ENCODE measurements around the gene CYBC1.
"Not testable (repeated sequence)": the region's sequence is repeated elsewhere in the genome, so short reads cannot be mapped to it uniquely, and the experiment has no call there.

Gene CYBC1

DNA sequence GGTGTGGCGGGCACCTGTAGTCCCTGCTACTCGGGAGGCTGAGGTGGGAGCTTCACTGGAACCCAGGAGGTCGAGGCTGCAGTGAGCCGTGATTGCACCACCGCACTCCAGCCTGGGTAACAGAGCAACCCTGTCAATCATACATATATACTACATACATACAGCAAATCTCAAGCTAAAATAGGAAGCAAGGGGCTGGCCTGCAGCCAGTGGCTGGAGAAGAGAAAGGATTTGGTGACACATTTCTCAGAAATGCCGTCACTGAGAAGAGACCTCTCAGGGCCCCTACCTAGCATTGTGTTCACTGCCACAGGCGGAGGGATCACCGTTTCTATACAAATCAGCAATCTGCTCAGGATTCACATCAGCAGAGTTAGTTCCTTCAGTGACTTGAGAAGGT, 24.9 kb upstream of the CYBC1 start:
- no peaks in the 10 kb centered on the region for H3K9me3 ChIP-seq (ENCODE audit: control insufficient read depth in 2 of 2, low read length in 2 of 2)
- H3K4me3 ChIP-seq (ENCODE audit: low read length in 2 of 2) = no peak overlapping the region
- no peaks in the 10 kb centered on the region for H3K4me1 ChIP-seq (ENCODE audit: control insufficient read depth, insufficient read depth, low read length)
- no peak overlapping the region for H3K27ac ChIP-seq (ENCODE audit: low read length)
- no peaks in the 10 kb centered on the region for H3K27me3 ChIP-seq (ENCODE audit: control insufficient read depth in 1 of 2, insufficient read depth in 2 of 2, low read length in 2 of 2)
- H3K36me3 ChIP-seq (ENCODE audit: control insufficient read depth in 2 of 2, insufficient read depth in 2 of 2, low read length in 2 of 2) = peaks cover 32 to 37% of the 10 kb centered on the region in 2 donors
- no peak overlapping the region for H3K9ac ChIP-seq (ENCODE audit: low read length in 2 of 2)

DNA sequence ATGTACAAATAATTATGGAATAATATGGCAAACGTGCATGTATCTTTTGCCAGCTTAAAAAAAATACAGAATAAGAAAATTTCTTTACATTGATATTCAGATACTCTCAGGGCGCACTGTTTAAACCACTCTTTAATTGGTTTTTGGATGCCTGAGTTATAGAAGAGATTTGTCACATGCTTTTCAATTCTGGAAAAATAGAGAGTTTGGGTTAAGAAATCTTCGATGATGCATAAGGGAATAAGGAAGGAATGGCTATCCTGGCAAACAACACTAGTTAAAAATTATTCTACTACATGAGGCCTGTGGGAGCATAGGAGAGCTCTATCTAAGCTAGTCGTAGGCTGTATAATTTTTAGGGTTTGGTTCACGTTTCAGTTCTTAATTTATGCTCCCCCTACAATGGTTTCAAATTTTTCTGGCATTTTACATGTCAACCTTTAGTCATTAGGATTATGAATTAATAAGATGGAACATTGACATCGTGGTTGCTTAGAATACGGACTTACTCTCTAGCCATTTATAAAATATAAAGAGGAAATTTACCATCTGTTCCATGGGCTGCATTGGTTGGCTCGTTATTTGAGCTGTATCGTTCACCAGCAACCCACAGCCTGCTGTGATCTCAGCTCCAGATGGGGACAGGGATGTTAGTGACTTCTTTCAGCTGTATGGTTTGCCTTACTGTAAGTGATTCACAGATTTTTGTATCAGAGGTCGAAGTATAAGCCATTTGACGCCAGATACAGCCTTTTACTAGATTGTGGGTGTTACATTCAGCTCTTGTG, 23.9 kb upstream of the CYBC1 start:
- H3K27me3 ChIP-seq (ENCODE audit: control insufficient read depth in 1 of 2, insufficient read depth in 2 of 2, low read length in 2 of 2) = no peaks in the 10 kb centered on the region
- H3K9me3 ChIP-seq (ENCODE audit: control insufficient read depth in 2 of 2, low read length in 2 of 2) = no peaks in the 10 kb centered on the region
- H3K9ac ChIP-seq (ENCODE audit: low read length in 2 of 2) = no peak overlapping the region
- H3K36me3 ChIP-seq (ENCODE audit: control insufficient read depth in 2 of 2, insufficient read depth in 2 of 2, low read length in 2 of 2) = peaks cover 28 to 30% of the 10 kb centered on the region in 2 donors
- H3K4me1 ChIP-seq (ENCODE audit: control insufficient read depth, insufficient read depth, low read length) = no peaks in the 10 kb centered on the region
- no peak overlapping the region for H3K27ac ChIP-seq (ENCODE audit: low read length)
- no peak overlapping the region for H3K4me3 ChIP-seq (ENCODE audit: low read length in 2 of 2)

DNA sequence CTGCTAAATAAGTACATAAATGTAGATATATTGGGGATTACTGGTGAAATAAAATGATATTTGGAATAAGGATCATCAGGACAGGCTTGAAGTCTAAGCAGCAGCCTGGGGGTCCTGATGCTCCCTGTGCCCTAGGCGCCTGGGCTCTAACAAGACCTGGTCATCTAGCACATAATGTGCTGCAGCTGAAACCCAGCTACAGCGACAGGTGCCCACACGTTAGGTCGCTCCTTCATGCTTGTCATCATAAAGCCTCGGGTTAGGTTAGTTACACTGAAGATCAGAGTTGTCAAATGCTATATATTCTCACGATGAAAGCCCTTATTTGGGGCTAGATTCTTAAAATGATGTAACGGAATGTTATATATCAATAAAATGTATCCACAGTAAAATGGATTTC, 19.5 kb upstream of the CYBC1 start:
- peaks cover 30 to 33% of the 10 kb centered on the region in 2 donors for H3K36me3 ChIP-seq (ENCODE audit: control insufficient read depth in 2 of 2, insufficient read depth in 2 of 2, low read length in 2 of 2)

DNA sequence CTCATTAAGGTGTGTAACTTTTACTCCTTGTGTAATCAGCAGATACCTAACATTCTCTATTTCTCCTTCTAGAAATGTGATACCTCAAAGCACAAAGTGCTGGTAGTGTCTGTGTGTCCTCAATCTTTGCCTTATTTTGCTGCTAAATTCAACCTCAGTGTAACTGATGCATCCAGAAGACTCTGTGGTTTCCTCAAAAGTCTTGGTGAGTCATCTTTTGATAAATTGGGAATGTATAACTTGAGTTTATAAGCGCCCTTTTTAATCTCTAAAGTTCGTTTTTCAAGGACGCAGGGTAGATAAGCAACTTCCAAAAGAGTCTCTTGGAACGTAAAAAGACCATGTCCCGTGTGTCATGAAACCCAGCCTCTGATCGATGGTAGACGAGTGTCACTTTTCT, 18.1 kb upstream of the CYBC1 start:
- peaks cover 33 to 36% of the 10 kb centered on the region in 2 donors for H3K36me3 ChIP-seq (ENCODE audit: control insufficient read depth in 2 of 2, insufficient read depth in 2 of 2, low read length in 2 of 2)
- H3K9me3 ChIP-seq (ENCODE audit: control insufficient read depth in 2 of 2, low read length in 2 of 2) = no peaks in the 10 kb centered on the region
- H3K4me1 ChIP-seq (ENCODE audit: control insufficient read depth, insufficient read depth, low read length) = no peaks in the 10 kb centered on the region
- H3K27ac ChIP-seq (ENCODE audit: low read length) = no peak overlapping the region
- no peak overlapping the region for H3K4me3 ChIP-seq (ENCODE audit: low read length in 2 of 2)
- H3K27me3 ChIP-seq (ENCODE audit: control insufficient read depth in 1 of 2, insufficient read depth in 2 of 2, low read length in 2 of 2) = no peaks in the 10 kb centered on the region
- H3K9ac ChIP-seq (ENCODE audit: low read length in 2 of 2) = no peak overlapping the region

More for the DNA sequence above, 19.5 kb upstream of the CYBC1 start:
- Histone ChIP-seq H3K4me3 (ENCODE audit: low read length in 2 of 2) (no peak overlapping the region), H3K27ac (ENCODE audit: low read length) (no peak overlapping the region), H3K9me3 (ENCODE audit: control insufficient read depth in 2 of 2, low read length in 2 of 2) (no peaks in the 10 kb centered on the region), H3K4me1 (ENCODE audit: control insufficient read depth, insufficient read depth, low read length) (no peaks in the 10 kb centered on the region), H3K9ac (ENCODE audit: low read length in 2 of 2) (no peak overlapping the region), H3K27me3 (ENCODE audit: control insufficient read depth in 1 of 2, insufficient read depth in 2 of 2, low read length in 2 of 2) (no peaks in the 10 kb centered on the region)

- Histone ChIP-seq H3K4me1 (ENCODE audit: control insufficient read depth, insufficient read depth, low read length) (peaks cover 2% of the 10 kb centered on the region), H3K9ac (ENCODE audit: low read length in 2 of 2) (no peak overlapping the region), H3K27ac (ENCODE audit: low read length) (no peak overlapping the region), H3K36me3 (ENCODE audit: control insufficient read depth in 2 of 2, insufficient read depth in 2 of 2, low read length in 2 of 2) (peaks cover 42 to 49% of the 10 kb centered on the region in 2 donors), H3K4me3 (ENCODE audit: low read length in 2 of 2) (no peak overlapping the region), H3K27me3 (ENCODE audit: control insufficient read depth in 1 of 2, insufficient read depth in 2 of 2, low read length in 2 of 2) (no peaks in the 10 kb centered on the region), H3K9me3 (ENCODE audit: control insufficient read depth in 2 of 2, low read length in 2 of 2) (no peaks in the 10 kb centered on the region)
These were observed 14.6 kb upstream of the CYBC1 start for GRCh38 chr17:82465023-82465603.

GRCh38 chr17:82464567-82464929, 14.0 kb upstream of the CYBC1 start:
- H3K36me3 ChIP-seq (ENCODE audit: control insufficient read depth in 2 of 2, insufficient read depth in 2 of 2, low read length in 2 of 2) = peaks cover 42 to 49% of the 10 kb centered on the region in 2 donors

GRCh38 chr17:82463925-82464566, 13.5 kb upstream of the CYBC1 start:
- no peak overlapping the region for H3K4me3 ChIP-seq (ENCODE audit: low read length in 2 of 2)
- H3K27ac ChIP-seq (ENCODE audit: low read length) = no peak overlapping the region
- H3K36me3 ChIP-seq (ENCODE audit: control insufficient read depth in 2 of 2, insufficient read depth in 2 of 2, low read length in 2 of 2) = peaks cover 38 to 45% of the 10 kb centered on the region in 2 donors
- no peaks in the 10 kb centered on the region for H3K9me3 ChIP-seq (ENCODE audit: control insufficient read depth in 2 of 2, low read length in 2 of 2)
- H3K4me1 ChIP-seq (ENCODE audit: control insufficient read depth, insufficient read depth, low read length) = peaks cover 7% of the 10 kb centered on the region
- H3K27me3 ChIP-seq (ENCODE audit: control insufficient read depth in 1 of 2, insufficient read depth in 2 of 2, low read length in 2 of 2) = no peaks in the 10 kb centered on the region
- no peak overlapping the region for H3K9ac ChIP-seq (ENCODE audit: low read length in 2 of 2)

More at GRCh38 chr17:82464567-82464929, 14.0 kb upstream of the CYBC1 start:
- H3K27ac ChIP-seq (ENCODE audit: low read length) = no peak overlapping the region
- no peak overlapping the region for H3K9ac ChIP-seq (ENCODE audit: low read length in 2 of 2)
- H3K4me3 ChIP-seq (ENCODE audit: low read length in 2 of 2) = no peak overlapping the region
- no peaks in the 10 kb centered on the region for H3K9me3 ChIP-seq (ENCODE audit: control insufficient read depth in 2 of 2, low read length in 2 of 2)
- no peaks in the 10 kb centered on the region for H3K27me3 ChIP-seq (ENCODE audit: control insufficient read depth in 1 of 2, insufficient read depth in 2 of 2, low read length in 2 of 2)
- peaks cover 2% of the 10 kb centered on the region for H3K4me1 ChIP-seq (ENCODE audit: control insufficient read depth, insufficient read depth, low read length)

GRCh38 chr17:82463391-82463790, 12.8 kb upstream of the CYBC1 start:
- H3K9me3 ChIP-seq (ENCODE audit: control insufficient read depth in 2 of 2, low read length in 2 of 2) = no peaks in the 10 kb centered on the region
- H3K27me3 ChIP-seq (ENCODE audit: control insufficient read depth in 1 of 2, insufficient read depth in 2 of 2, low read length in 2 of 2) = no peaks in the 10 kb centered on the region
- H3K4me3 ChIP-seq (ENCODE audit: low read length in 2 of 2) = no peak overlapping the region
- no peak overlapping the region for H3K9ac ChIP-seq (ENCODE audit: low read length in 2 of 2)
- peaks cover 37 to 39% of the 10 kb centered on the region in 2 donors for H3K36me3 ChIP-seq (ENCODE audit: control insufficient read depth in 2 of 2, insufficient read depth in 2 of 2, low read length in 2 of 2)
- H3K4me1 ChIP-seq (ENCODE audit: control insufficient read depth, insufficient read depth, low read length) = peaks cover 9% of the 10 kb centered on the region
- no peak overlapping the region for H3K27ac ChIP-seq (ENCODE audit: low read length)

- H3K9me3 ChIP-seq (ENCODE audit: control insufficient read depth in 2 of 2, low read length in 2 of 2) = no peaks in the 10 kb centered on the region
- no peak overlapping the region for H3K27ac ChIP-seq (ENCODE audit: low read length)
- H3K4me1 ChIP-seq (ENCODE audit: control insufficient read depth, insufficient read depth, low read length) = peaks cover 17% of the 10 kb centered on the region
- no peak overlapping the region for H3K4me3 ChIP-seq (ENCODE audit: low read length in 2 of 2)
- H3K36me3 ChIP-seq (ENCODE audit: control insufficient read depth in 2 of 2, insufficient read depth in 2 of 2, low read length in 2 of 2) = peaks cover 37 to 38% of the 10 kb centered on the region in 2 donors
- no peak overlapping the region for H3K9ac ChIP-seq (ENCODE audit: low read length in 2 of 2)
- no peaks in the 10 kb centered on the region for H3K27me3 ChIP-seq (ENCODE audit: control insufficient read depth in 1 of 2, insufficient read depth in 2 of 2, low read length in 2 of 2)
These were observed 11.4 kb upstream of the CYBC1 start for GRCh38 chr17:82461827-82462524.

- not testable (repeated sequence) for H3K27me3 ChIP-seq (ENCODE audit: control insufficient read depth in 1 of 2, insufficient read depth in 2 of 2, low read length in 2 of 2); H3K9me3 ChIP-seq (ENCODE audit: control insufficient read depth in 2 of 2, low read length in 2 of 2)
- H3K4me1 ChIP-seq (ENCODE audit: control insufficient read depth, insufficient read depth, low read length) = peaks cover 18% of the 10 kb centered on the region
These were observed 9.4 kb upstream of the CYBC1 start for GRCh38 chr17:82459936-82460335.

More at GRCh38 chr17:82459936-82460335, 9.4 kb upstream of the CYBC1 start:
- not testable (repeated sequence) for H3K9ac ChIP-seq (ENCODE audit: low read length in 2 of 2); H3K27ac ChIP-seq (ENCODE audit: low read length); H3K4me3 ChIP-seq (ENCODE audit: low read length in 2 of 2)
- peaks cover 24 to 29% of the 10 kb centered on the region in 2 donors for H3K36me3 ChIP-seq (ENCODE audit: control insufficient read depth in 2 of 2, insufficient read depth in 2 of 2, low read length in 2 of 2)
